Measurements from ENCODE around the gene NVL.
"Not testable (repeated sequence)": the region's sequence is repeated elsewhere in the genome, so short reads cannot be mapped to it uniquely, and the experiment has no call there.

- TF ChIP-seq, protein P1, sequence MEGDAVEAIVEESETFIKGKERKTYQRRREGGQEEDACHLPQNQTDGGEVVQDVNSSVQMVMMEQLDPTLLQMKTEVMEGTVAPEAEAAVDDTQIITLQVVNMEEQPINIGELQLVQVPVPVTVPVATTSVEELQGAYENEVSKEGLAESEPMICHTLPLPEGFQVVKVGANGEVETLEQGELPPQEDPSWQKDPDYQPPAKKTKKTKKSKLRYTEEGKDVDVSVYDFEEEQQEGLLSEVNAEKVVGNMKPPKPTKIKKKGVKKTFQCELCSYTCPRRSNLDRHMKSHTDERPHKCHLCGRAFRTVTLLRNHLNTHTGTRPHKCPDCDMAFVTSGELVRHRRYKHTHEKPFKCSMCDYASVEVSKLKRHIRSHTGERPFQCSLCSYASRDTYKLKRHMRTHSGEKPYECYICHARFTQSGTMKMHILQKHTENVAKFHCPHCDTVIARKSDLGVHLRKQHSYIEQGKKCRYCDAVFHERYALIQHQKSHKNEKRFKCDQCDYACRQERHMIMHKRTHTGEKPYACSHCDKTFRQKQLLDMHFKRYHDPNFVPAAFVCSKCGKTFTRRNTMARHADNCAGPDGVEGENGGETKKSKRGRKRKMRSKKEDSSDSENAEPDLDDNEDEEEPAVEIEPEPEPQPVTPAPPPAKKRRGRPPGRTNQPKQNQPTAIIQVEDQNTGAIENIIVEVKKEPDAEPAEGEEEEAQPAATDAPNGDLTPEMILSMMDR (IDR thresholded peaks at IDR 0.05): not testable (repeated sequence)
- not testable (repeated sequence) for TF ChIP-seq POLR2AphosphoS5, POLR2A (IDR thresholded peaks at IDR 0.05)
These were observed 123.9 kb downstream of the NVL start for GRCh38 chr1:224205931-224206538.
